ENCODE results near the gene ERC1. TPM values are rescaled to one million over a fixed set of nuclear protein-coding genes. Genes with fewer than 3 reads are reported as not detected.

The ERC1 gene
- total and polyA plus RNA-seq, 9 of the 15 experiments (the other 6 are each of a cell fraction or from before 2014, with no cell fraction given): 0.74 to 11.8 (median 4.8) TPM

DNA sequence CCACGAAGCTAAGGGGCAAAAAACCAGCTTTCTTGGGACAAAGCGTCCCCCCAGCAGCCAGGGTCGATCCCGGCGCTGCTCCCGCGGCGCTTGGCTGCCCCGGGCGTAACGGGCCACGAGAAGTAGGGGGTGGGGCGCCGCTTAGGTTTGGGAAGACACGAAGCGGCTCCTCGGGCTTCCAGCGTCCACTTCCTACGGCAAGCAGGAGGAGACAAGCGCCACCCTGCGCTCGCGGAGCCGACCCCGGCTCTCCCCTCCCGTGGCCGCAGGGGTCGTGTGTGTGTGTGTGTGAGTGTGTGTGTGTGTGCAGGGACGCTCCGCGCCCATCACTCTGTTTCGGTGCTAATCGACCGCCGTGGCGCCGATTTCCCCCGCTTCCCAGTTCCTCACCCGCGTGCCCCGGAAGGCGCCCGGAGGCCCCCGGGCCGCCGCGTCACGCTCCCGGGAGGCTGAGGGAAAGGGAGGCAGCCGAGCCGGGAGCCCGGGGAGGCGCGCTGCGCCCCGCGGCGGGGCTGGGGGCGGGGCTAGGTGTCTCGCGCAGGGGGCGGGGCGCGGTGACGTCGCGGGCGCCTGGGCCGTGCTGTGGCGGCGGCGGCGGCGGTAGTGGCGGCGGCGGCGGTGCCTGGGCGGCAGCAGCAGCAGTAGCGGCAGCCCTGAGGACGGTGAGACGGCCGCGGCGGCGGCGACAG lies at the start of gene ERC1 (continued):
- no peak for TF ChIP-seq ZNF143 (CRISPR knock-in tag; IDR thresholded peaks at IDR 0.05)
- no peak for TF ChIP-seq DIDO1 (tag; IDR thresholded peaks at IDR 0.05; ENCODE audit: low read depth)
- no peak for TF ChIP-seq GATA2 (CRISPR knock-in tag; IDR thresholded peaks at IDR 0.05)
- no peak for TF ChIP-seq NFE2 (IDR thresholded peaks at IDR 0.05; ENCODE audit: low read depth)
- no peak for TF ChIP-seq ZNF699 (CRISPR knock-in tag; IDR thresholded peaks at IDR 0.05; ENCODE audit: insufficient replicate concordance)
- TF ChIP-seq ZNF282 (CRISPR knock-in tag; IDR thresholded peaks at IDR 0.05): no peak
- TF ChIP-seq, protein P1, sequence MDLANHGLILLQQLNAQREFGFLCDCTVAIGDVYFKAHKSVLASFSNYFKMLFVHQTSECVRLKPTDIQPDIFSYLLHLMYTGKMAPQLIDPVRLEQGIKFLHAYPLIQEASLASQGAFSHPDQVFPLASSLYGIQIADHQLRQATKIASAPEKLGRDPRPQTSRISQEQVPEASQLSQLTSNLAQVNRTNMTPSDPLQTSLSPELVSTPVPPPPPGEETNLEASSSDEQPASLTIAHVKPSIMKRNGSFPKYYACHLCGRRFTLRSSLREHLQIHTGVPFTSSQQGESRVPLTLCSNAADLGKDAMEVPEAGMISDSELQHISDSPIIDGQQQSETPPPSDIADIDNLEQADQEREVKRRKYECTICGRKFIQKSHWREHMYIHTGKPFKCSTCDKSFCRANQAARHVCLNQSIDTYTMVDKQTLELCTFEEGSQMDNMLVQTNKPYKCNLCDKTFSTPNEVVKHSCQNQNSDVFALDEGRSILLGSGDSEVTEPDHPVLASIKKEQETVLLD (IDR thresholded peaks at IDR 0.05): peak; percentile 79
- TF ChIP-seq SIX5 (IDR thresholded peaks at IDR 0.05; ENCODE audit: borderline replicate concordance in 1 of 2, insufficient read depth in 1 of 2, low read depth in 1 of 2, low read length in 2 of 2): 0 out of 4 replicates have a peak, but pooled peaks of 1 of the 2 experiments have one; percentile 1
- TF ChIP-seq, protein P2, sequence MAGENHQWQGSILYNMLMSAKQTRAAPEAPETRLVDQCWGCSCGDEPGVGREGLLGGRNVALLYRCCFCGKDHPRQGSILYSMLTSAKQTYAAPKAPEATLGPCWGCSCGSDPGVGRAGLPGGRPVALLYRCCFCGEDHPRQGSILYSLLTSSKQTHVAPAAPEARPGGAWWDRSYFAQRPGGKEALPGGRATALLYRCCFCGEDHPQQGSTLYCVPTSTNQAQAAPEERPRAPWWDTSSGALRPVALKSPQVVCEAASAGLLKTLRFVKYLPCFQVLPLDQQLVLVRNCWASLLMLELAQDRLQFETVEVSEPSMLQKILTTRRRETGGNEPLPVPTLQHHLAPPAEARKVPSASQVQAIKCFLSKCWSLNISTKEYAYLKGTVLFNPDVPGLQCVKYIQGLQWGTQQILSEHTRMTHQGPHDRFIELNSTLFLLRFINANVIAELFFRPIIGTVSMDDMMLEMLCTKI (IDR thresholded peaks at IDR 0.05; ENCODE audit: partially characterized antibody): no peak
- peak in 1 of 2 experiments; percentile 44; a peak in 1 of 4 replicates for TF ChIP-seq TRIM24 (IDR thresholded peaks at IDR 0.05)
- TF ChIP-seq, protein P3, sequence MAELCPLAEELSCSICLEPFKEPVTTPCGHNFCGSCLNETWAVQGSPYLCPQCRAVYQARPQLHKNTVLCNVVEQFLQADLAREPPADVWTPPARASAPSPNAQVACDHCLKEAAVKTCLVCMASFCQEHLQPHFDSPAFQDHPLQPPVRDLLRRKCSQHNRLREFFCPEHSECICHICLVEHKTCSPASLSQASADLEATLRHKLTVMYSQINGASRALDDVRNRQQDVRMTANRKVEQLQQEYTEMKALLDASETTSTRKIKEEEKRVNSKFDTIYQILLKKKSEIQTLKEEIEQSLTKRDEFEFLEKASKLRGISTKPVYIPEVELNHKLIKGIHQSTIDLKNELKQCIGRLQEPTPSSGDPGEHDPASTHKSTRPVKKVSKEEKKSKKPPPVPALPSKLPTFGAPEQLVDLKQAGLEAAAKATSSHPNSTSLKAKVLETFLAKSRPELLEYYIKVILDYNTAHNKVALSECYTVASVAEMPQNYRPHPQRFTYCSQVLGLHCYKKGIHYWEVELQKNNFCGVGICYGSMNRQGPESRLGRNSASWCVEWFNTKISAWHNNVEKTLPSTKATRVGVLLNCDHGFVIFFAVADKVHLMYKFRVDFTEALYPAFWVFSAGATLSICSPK (IDR thresholded peaks at IDR 0.05; ENCODE audit: borderline replicate concordance): no peak
- no peak for TF ChIP-seq ZNF445 (CRISPR knock-in tag; IDR thresholded peaks at IDR 0.05; ENCODE audit: low read depth)
- TF ChIP-seq HNRNPUL1 (IDR thresholded peaks at IDR 0.05; ENCODE audit: low read length): no peak
- TF ChIP-seq POLR2A (conservative IDR thresholded peaks at IDR 0.05): peak; percentile 88
- TF ChIP-seq, protein P4, sequence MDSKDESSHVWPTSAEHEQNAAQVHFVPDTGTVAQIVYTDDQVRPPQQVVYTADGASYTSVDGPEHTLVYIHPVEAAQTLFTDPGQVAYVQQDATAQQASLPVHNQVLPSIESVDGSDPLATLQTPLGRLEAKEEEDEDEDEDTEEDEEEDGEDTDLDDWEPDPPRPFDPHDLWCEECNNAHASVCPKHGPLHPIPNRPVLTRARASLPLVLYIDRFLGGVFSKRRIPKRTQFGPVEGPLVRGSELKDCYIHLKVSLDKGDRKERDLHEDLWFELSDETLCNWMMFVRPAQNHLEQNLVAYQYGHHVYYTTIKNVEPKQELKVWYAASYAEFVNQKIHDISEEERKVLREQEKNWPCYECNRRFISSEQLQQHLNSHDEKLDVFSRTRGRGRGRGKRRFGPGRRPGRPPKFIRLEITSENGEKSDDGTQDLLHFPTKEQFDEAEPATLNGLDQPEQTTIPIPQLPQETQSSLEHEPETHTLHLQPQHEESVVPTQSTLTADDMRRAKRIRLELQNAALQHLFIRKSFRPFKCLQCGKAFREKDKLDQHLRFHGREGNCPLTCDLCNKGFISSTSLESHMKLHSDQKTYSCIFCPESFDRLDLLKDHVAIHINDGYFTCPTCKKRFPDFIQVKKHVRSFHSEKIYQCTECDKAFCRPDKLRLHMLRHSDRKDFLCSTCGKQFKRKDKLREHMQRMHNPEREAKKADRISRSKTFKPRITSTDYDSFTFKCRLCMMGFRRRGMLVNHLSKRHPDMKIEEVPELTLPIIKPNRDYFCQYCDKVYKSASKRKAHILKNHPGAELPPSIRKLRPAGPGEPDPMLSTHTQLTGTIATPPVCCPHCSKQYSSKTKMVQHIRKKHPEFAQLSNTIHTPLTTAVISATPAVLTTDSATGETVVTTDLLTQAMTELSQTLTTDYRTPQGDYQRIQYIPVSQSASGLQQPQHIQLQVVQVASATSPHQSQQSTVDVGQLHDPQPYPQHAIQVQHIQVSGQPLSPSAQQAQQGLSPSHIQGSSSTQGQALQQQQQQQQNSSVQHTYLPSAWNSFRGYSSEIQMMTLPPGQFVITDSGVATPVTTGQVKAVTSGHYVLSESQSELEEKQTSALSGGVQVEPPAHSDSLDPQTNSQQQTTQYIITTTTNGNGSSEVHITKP (IDR thresholded peaks at IDR 0.05; ENCODE audit: partially characterized antibody): peak; percentile 24
- TF ChIP-seq, protein P5, sequence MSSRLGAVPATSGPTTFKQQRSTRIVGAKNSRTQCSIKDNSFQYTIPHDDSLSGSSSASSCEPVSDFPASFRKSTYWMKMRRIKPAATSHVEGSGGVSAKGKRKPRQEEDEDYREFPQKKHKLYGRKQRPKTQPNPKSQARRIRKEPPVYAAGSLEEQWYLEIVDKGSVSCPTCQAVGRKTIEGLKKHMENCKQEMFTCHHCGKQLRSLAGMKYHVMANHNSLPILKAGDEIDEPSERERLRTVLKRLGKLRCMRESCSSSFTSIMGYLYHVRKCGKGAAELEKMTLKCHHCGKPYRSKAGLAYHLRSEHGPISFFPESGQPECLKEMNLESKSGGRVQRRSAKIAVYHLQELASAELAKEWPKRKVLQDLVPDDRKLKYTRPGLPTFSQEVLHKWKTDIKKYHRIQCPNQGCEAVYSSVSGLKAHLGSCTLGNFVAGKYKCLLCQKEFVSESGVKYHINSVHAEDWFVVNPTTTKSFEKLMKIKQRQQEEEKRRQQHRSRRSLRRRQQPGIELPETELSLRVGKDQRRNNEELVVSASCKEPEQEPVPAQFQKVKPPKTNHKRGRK (tag; IDR thresholded peaks at IDR 0.05): no peak

All from K562 (cell line).